ENCODE data around the gene IGFN1. TPM values are rescaled to one million over a fixed set of nuclear protein-coding genes. Genes with fewer than 3 reads are reported as not detected.

Gene IGFN1
- total and polyA plus RNA-seq, 2 of the 4 experiments (the other 2 are of a cell fraction) = 0.05 TPM; not detected in 1

GRCh38 chr1:201250326-201251011 lies 59.8 kb downstream of the IGFN1 start:
- no peak overlapping the region for H3K4ac ChIP-seq (ENCODE audit: low read depth, low read length)
- H3K4me2 ChIP-seq (ENCODE audit: low read depth, low read length) = no peak overlapping the region
- no peaks in the 10 kb centered on the region for H4K20me1 ChIP-seq (ENCODE audit: insufficient read depth, low read length)
- TF ChIP-seq POLR2A (IDR thresholded peaks at IDR 0.05; ENCODE audit: low read depth, low read length) = no peak
- TF ChIP-seq MXI1 (IDR thresholded peaks at IDR 0.05; ENCODE audit: borderline replicate concordance, low read depth, low read length) = no peak
- TF ChIP-seq CEBPB (IDR thresholded peaks at IDR 0.05; ENCODE audit: low read depth, low read length) = no peak
- no peak for TF ChIP-seq CTCF (conservative IDR thresholded peaks at IDR 0.05; ENCODE audit: low read depth, low read length)
- TF ChIP-seq NFE2L2 (IDR thresholded peaks at IDR 0.05; ENCODE audit: low read depth, low read length) = no peak
- no peak for TF ChIP-seq MAFK (IDR thresholded peaks at IDR 0.05; ENCODE audit: low read depth, low read length)
- no peak for TF ChIP-seq CHD1 (IDR thresholded peaks at IDR 0.05; ENCODE audit: low read depth, low read length)
- no peak for TF ChIP-seq RCOR1 (IDR thresholded peaks at IDR 0.05; ENCODE audit: insufficient replicate concordance, low read length)
- no peak for TF ChIP-seq BHLHE40 (IDR thresholded peaks at IDR 0.05; ENCODE audit: low read depth, low read length)
- TF ChIP-seq USF2 (IDR thresholded peaks at IDR 0.05; ENCODE audit: low read depth, low read length) = no peak
- TF ChIP-seq RFX5 (IDR thresholded peaks at IDR 0.05; ENCODE audit: low read depth, low read length) = no peak
- TF ChIP-seq FOS (IDR thresholded peaks at IDR 0.05; ENCODE audit: low read depth, low read length) = no peak
- no peak for TF ChIP-seq SMC3 (IDR thresholded peaks at IDR 0.05; ENCODE audit: low read depth, low read length)
- TF ChIP-seq RAD21 (IDR thresholded peaks at IDR 0.05; ENCODE audit: low read length) = no peak
- TF ChIP-seq, protein P1, sequence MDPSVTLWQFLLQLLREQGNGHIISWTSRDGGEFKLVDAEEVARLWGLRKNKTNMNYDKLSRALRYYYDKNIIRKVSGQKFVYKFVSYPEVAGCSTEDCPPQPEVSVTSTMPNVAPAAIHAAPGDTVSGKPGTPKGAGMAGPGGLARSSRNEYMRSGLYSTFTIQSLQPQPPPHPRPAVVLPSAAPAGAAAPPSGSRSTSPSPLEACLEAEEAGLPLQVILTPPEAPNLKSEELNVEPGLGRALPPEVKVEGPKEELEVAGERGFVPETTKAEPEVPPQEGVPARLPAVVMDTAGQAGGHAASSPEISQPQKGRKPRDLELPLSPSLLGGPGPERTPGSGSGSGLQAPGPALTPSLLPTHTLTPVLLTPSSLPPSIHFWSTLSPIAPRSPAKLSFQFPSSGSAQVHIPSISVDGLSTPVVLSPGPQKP (IDR thresholded peaks at IDR 0.05; ENCODE audit: borderline replicate concordance, low read depth, low read length) = no peak
- TF ChIP-seq MAZ (IDR thresholded peaks at IDR 0.05; ENCODE audit: borderline replicate concordance, low read depth, low read length) = no peak
- no TSS peak for BruUV-seq (replicated peaks)
- peaks cover 38% of the 10 kb centered on the region for H3K27me3 ChIP-seq (ENCODE audit: control insufficient read depth, insufficient read depth, low read length)
- dilution Hi-C loops (cut with HindIII; ENCODE audit: low sequenced_read_pairs, unreplicated experiment) (no loop called here), intact Hi-C loops (cut with micrococcal nuclease) (no loop called here), in situ Hi-C loops (cut with MboI; ENCODE audit: low sequenced_read_pairs) (no loop called here)
- no peak overlapping the region for H2BK15ac ChIP-seq (ENCODE audit: low read depth, low read length)
- ATAC-seq (ENCODE audit: low read depth) (no peak), DNase-seq (no peak)
- H3K9ac ChIP-seq (ENCODE audit: low read depth, low read length) = no peak overlapping the region
- H3K56ac ChIP-seq (ENCODE audit: extremely low read depth, insufficient read depth, low read length) = no peak overlapping the region
- H2BK20ac ChIP-seq (ENCODE audit: low read depth, low read length) = no peak overlapping the region
- H3K79me1 ChIP-seq (ENCODE audit: low read depth in 1 of 2, low read length in 2 of 2) = no peaks in the 10 kb centered on the region
- H3K18ac ChIP-seq (ENCODE audit: low read depth, low read length) = no peak overlapping the region
- CTCF ChIA-PET = interaction anchor here (0.6 kb wide), 1 partner anchor 96 kb away, joined by 3 read pairs; no protein-coding TSS in a partner anchor
- H3K4me1 ChIP-seq (ENCODE audit: control insufficient read depth, insufficient read depth, low read length) = no peaks in the 10 kb centered on the region
- POLR2A ChIA-PET (ENCODE audit: unreplicated experiment) = no interaction called here
- H3K9me1 ChIP-seq (ENCODE audit: insufficient read depth, low read length) = no peaks in the 10 kb centered on the region
- H3K9me3 ChIP-seq (ENCODE audit: control insufficient read depth, insufficient read depth, low read length) = no peaks in the 10 kb centered on the region
- H3K27ac ChIP-seq (ENCODE audit: insufficient read depth, low read length) = no peak overlapping the region
- no peak overlapping the region for H3K14ac ChIP-seq (replicated peaks; ENCODE audit: low read depth, low read length)
- H4K8ac ChIP-seq (ENCODE audit: low read depth in 2 of 2, low read length in 2 of 2) = no peak overlapping the region
- no peak overlapping the region for H2BK5ac ChIP-seq (ENCODE audit: low read depth, low read length, poor library complexity, severe bottlenecking)
- H4K91ac ChIP-seq (ENCODE audit: insufficient read depth, low read depth, low read length) = no peak overlapping the region
- H3K4me3 ChIP-seq (ENCODE audit: insufficient read depth, low read depth, low read length) = no peak overlapping the region
- H3K23ac ChIP-seq (ENCODE audit: low read depth, low read length) = no peak overlapping the region
- no peak overlapping the region for H2AFZ ChIP-seq (replicated peaks; ENCODE audit: low read length, poor library complexity)
- H2AK5ac ChIP-seq (ENCODE audit: low read depth, low read length) = no peak overlapping the region
- WGBS, 2 experiments (ENCODE audit: extremely low coverage in 2 of 2, insufficient read length in 1 of 2) = 42% methylated on average over 6 of the region's 10 CpGs; no CpG with 5 or more reads in 1 of the 2 experiments
- H2AK9ac ChIP-seq (replicated peaks; ENCODE audit: low read depth, low read length, poor library complexity) = no peak overlapping the region
- H3K36me3 ChIP-seq (ENCODE audit: control insufficient read depth, insufficient read depth, low read length) = no peaks in the 10 kb centered on the region
- H4K5ac ChIP-seq (ENCODE audit: low read depth, low read length) = no peak overlapping the region
- H2BK120ac ChIP-seq (ENCODE audit: low read depth, low read length) = no peak overlapping the region
